B cell (primary cell): ENCODE data around the gene SLC22A13.

Experiments used
- EZH2 ChIP-seq: IDR thresholded peaks from 2 replicates; pipeline ENCODE4 v1.6.1; 2012; ENCODE audit warnings: borderline replicate concordance, low read depth, mild to moderate bottlenecking, moderate library complexity, low read length; ENCODE audit not compliant: insufficient read depth, poor library complexity, severe bottlenecking
- TF ChIP-seq, protein P1 (sequence below): fragments of 200-600 bp; IDR thresholded peaks from one replicate; pipeline ENCODE4 v1.8.0; 2022; ENCODE audit warnings: antibody characterized with exemption, mild to moderate bottlenecking

DNA sequence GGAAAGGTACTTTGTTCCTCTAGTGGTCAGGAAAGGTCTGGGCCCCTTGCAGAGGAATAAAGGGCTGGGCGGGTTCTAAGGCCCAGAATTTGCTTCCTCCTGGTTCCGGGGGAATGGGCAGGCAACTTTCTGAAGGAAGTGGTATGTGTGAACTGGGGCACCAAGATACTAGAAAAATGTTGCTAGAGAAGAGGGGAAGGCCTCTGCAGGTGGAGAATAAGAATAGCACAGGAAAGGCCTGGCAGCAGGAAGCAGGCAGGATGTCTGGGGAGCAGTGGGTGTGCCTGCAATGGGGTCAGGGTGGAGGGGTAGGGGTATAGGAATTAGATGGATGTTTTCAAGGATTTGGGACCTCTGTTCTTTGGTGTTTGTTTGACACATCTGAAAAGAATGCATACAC is 2.0 kb downstream of the SLC22A13 start:
- TF ChIP-seq, protein P1, sequence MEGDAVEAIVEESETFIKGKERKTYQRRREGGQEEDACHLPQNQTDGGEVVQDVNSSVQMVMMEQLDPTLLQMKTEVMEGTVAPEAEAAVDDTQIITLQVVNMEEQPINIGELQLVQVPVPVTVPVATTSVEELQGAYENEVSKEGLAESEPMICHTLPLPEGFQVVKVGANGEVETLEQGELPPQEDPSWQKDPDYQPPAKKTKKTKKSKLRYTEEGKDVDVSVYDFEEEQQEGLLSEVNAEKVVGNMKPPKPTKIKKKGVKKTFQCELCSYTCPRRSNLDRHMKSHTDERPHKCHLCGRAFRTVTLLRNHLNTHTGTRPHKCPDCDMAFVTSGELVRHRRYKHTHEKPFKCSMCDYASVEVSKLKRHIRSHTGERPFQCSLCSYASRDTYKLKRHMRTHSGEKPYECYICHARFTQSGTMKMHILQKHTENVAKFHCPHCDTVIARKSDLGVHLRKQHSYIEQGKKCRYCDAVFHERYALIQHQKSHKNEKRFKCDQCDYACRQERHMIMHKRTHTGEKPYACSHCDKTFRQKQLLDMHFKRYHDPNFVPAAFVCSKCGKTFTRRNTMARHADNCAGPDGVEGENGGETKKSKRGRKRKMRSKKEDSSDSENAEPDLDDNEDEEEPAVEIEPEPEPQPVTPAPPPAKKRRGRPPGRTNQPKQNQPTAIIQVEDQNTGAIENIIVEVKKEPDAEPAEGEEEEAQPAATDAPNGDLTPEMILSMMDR = no peak
- no peak for TF ChIP-seq EZH2
